NCI-H1105 (cell line): ENCODE data around the gene SYNPO2L.
"Not testable (repeated sequence)": the region's sequence is repeated elsewhere in the genome, so short reads cannot be mapped to it uniquely, and the experiment has no call there.

Source experiments
- DNase-seq: peaks from one replicate; lab custom pipeline; 2025; lab: John Stamatoyannopoulos, UW

SYNPO2L gene

DNA sequence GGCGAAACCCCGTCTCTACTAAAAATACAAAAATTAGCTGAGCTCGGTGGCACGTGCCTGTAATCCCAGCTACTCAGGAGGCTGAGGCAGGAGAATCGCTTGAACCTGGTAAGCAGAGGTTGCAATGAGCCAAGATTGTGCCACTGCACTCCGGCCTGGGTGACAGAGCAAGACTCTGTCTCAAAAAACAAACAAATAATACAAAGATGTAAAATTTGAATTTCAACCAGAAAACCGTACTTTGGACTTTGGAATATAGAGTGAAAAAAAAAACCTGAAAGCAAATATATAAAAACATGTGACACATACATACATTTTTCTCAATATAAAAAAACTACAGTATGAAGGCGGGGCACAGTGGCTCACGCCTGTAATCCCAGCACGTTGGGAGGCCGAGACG is 34.9 kb downstream of the SYNPO2L start:
- not testable (repeated sequence) for DNase-seq

- DNase-seq, result not testable (repeated sequence)
Measured at GRCh38 chr10:73617143-73617542, 38.7 kb downstream of the SYNPO2L start.

- DNase-seq, result no peak
Measured at GRCh38 chr10:73614720-73615119, 41.1 kb downstream of the SYNPO2L start.

DNA sequence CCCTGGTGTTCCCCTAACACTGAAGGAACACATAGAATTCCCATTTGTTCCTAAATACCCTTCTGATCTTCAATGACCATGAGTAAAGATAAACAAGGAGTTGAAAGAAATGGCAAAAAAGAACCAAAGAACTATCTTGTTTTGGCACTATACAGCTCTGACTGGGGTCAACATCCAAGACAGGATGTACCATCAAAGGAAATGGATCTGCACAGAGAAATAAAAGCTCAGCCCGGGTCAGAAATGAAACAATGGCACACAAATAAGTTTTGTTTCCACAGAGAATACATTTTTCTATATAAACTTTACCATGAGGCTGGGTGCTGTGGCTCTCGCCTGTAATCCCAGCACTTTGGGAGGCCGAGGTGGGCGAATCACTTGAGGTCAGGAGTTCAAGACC is 46.7 kb downstream of the SYNPO2L start:
- no peak for DNase-seq

GRCh38 chr10:73601486-73601921 is 54.3 kb downstream of the SYNPO2L start:
- no peak for DNase-seq

- DNase-seq, result no peak
Measured at GRCh38 chr10:73597346-73597745, 58.5 kb downstream of the SYNPO2L start.
